Measurements from ENCODE around the gene CHD6.

- TF ChIP-seq, protein P1, sequence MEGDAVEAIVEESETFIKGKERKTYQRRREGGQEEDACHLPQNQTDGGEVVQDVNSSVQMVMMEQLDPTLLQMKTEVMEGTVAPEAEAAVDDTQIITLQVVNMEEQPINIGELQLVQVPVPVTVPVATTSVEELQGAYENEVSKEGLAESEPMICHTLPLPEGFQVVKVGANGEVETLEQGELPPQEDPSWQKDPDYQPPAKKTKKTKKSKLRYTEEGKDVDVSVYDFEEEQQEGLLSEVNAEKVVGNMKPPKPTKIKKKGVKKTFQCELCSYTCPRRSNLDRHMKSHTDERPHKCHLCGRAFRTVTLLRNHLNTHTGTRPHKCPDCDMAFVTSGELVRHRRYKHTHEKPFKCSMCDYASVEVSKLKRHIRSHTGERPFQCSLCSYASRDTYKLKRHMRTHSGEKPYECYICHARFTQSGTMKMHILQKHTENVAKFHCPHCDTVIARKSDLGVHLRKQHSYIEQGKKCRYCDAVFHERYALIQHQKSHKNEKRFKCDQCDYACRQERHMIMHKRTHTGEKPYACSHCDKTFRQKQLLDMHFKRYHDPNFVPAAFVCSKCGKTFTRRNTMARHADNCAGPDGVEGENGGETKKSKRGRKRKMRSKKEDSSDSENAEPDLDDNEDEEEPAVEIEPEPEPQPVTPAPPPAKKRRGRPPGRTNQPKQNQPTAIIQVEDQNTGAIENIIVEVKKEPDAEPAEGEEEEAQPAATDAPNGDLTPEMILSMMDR (tag by site-specific recombination; IDR thresholded peaks at IDR 0.05) = no peak
- no peak for TF ChIP-seq ZEB2 (tag by site-specific recombination; IDR thresholded peaks at IDR 0.05)
- no peak for TF ChIP-seq ZNF629 (tag by site-specific recombination; IDR thresholded peaks at IDR 0.05)
- TF ChIP-seq MYNN (tag by site-specific recombination; IDR thresholded peaks at IDR 0.05; ENCODE audit: borderline replicate concordance) = no peak
- no peak for TF ChIP-seq ZNF174 (tag by site-specific recombination; IDR thresholded peaks at IDR 0.05)
- TF ChIP-seq PRDM1 (tag by site-specific recombination; IDR thresholded peaks at IDR 0.05) = no peak
Observed at GRCh38 chr20:41437836-41438235, 180.3 kb downstream of the CHD6 start.
